Mesendoderm (in vitro differentiated cells): ENCODE results near the gene SUN1.
A peak's percentile ranks its signal among the peaks of the same experiment; 100 is the strongest.

ENCODE experiments used
- DNase-seq: peaks from one replicate; pipeline ENCODE4 v3.0.0; 2013
- H2AK5ac ChIP-seq: 2 replicates; pipeline ENCODE4 v1.6.1; 2013; ENCODE audit warnings: low read length, inconsistent platforms
- H2BK120ac ChIP-seq: 2 replicates; pipeline ENCODE4 v1.6.1; 2013; ENCODE audit warnings: low read depth, mild to moderate bottlenecking, low read length, moderate library complexity, mixed read lengths
- H2BK15ac ChIP-seq: replicated peaks from 2 replicates; pipeline ENCODE4 v1.6.1; 2013; ENCODE audit warnings: low read depth, mild to moderate bottlenecking, moderate library complexity
- H2BK5ac ChIP-seq: 2 replicates; pipeline ENCODE4 v1.6.1; 2013; ENCODE audit warnings: low read length, inconsistent platforms
- H3K18ac ChIP-seq: 2 replicates; pipeline ENCODE4 v1.6.1; 2013; ENCODE audit warnings: mild to moderate bottlenecking, low read length, mixed read lengths
- H3K23ac ChIP-seq: one replicate; pipeline ENCODE4 v1.6.1; 2013; ENCODE audit warnings: low read length
- H3K27ac ChIP-seq: 2 replicates; pipeline ENCODE4 v1.5.1; 2013; ENCODE audit warnings: low read depth, mild to moderate bottlenecking, inconsistent platforms, low read length, moderate library complexity
- H3K27me3 ChIP-seq: 2 replicates; pipeline ENCODE4 v1.6.1; 2013; ENCODE audit warnings: low read length, control low read depth, mild to moderate bottlenecking, inconsistent platforms; ENCODE audit not compliant: insufficient read depth, poor library complexity
- H3K36me3 ChIP-seq: 2 replicates; pipeline ENCODE4 v1.6.1; 2013; ENCODE audit warnings: low read length, inconsistent platforms; ENCODE audit not compliant: control insufficient read depth, insufficient read depth
- H3K4ac ChIP-seq: one replicate; pipeline ENCODE4 v1.6.1; 2013; ENCODE audit warnings: low read depth, mild to moderate bottlenecking, low read length, moderate library complexity
- H3K4me1 ChIP-seq: 2 replicates; pipeline ENCODE4 v1.6.1; 2013; ENCODE audit warnings: low read depth, low read length, inconsistent platforms; ENCODE audit not compliant: control insufficient read depth
- H3K4me2 ChIP-seq: 2 replicates; pipeline ENCODE4 v1.6.1; 2013; ENCODE audit warnings: low read length
- H3K4me3 ChIP-seq: 2 replicates; pipeline ENCODE4 v1.5.1; 2013; ENCODE audit warnings: mild to moderate bottlenecking, low read length
- H3K56ac ChIP-seq: one replicate; pipeline ENCODE4 v1.6.1; 2013; ENCODE audit warnings: low read length
- H3K79me1 ChIP-seq: 2 replicates; pipeline ENCODE4 v1.6.1; 2013; ENCODE audit warnings: low read length, inconsistent platforms
- H3K79me2 ChIP-seq: 2 replicates; pipeline ENCODE4 v1.6.1; 2013; ENCODE audit warnings: mild to moderate bottlenecking, low read length; ENCODE audit not compliant: control insufficient read depth, insufficient read depth
- H3K9ac ChIP-seq: 2 replicates; pipeline ENCODE4 v1.6.1; 2013; ENCODE audit warnings: low read length, inconsistent platforms
- H4K5ac ChIP-seq: one replicate; pipeline ENCODE4 v1.6.1; 2013; ENCODE audit warnings: low read length
- H4K8ac ChIP-seq: one replicate; pipeline ENCODE4 v1.6.1; 2013; ENCODE audit warnings: low read depth, mild to moderate bottlenecking, control low read depth, low read length, moderate library complexity
- WGBS: extraction: QIAGEN DNeasy Blood & Tissue Kit; methylation state at CpG from one replicate; pipeline ENCODE4 v1.1.7; 2013; ENCODE audit warnings: low lambda C conversion rate, missing lambda C conversion rate; ENCODE audit not compliant: insufficient coverage; ENCODE audit errors: extremely low coverage; 5-methylcytosine and 5-hydroxymethylcytosine counted together

SUN1 gene

DNA sequence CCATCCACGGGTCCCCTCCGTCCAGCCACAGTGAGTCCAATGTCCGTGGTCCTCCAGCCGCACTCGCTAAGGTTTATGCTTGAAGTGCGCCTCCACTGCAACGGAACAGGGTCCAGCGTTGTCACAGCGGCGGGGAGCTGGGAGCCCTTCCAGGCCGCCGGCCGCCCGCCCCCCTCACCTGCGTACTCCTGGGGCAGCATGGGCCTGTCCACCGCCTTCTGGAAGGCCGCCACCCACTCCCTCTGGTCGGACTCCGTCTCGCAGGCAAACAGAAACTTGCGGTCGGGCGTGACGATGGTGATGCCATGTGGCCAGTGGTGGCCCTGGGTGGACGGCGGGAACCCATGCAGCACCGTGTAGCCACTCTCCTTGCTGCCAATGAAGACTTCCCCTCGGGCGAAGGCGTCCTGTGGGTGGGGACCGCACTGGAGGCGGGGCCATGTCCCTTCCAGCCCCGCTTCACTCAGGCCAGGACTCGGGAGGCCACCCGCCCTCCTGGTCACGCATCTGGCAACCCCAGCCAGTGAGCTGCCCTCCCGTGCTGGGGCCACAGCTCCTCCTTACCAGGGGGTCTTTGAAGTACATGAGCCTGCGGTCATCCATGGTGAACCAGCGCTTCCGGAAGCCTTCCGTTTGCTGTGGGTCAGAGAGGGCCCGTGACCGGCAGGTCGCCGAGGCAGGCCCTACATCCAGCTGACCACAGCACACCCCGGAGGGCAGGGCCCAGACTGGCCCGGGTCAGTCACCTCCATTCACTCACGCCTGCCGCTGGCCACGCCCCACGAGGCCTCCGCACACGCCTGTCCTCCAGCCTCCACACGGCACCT, 66.8 kb downstream of the SUN1 start:
- Histone ChIP-seq H3K4me1 (no peaks in the 10 kb centered on the region), H3K18ac (no peak overlapping the region), H3K23ac (no peak overlapping the region), H2BK15ac (no peak overlapping the region), H3K79me1 (no peaks in the 10 kb centered on the region), H3K4me3 (no peak overlapping the region), H3K27ac (no peak overlapping the region), H2AK5ac (no peak overlapping the region), H3K9ac (no peak overlapping the region), H2BK120ac (no peak overlapping the region), H3K4me2 (no peak overlapping the region), H3K56ac (no peak overlapping the region), H2BK5ac (no peak overlapping the region), H3K36me3 (peaks cover 6% of the 10 kb centered on the region), H3K79me2 (no peaks in the 10 kb centered on the region), H3K27me3 (no peaks in the 10 kb centered on the region), H4K8ac (no peak overlapping the region), H4K5ac (no peak overlapping the region), H3K4ac (no peak overlapping the region)
- no CpG with 5 or more reads among the region's 54 CpGs for WGBS
- DNase-seq: no peak

- Histone ChIP-seq H3K4me1 (no peaks in the 10 kb centered on the region), H3K4me2 (no peak overlapping the region), H3K18ac (no peak overlapping the region), H2BK15ac (no peak overlapping the region), H3K27ac (no peak overlapping the region), H2BK5ac (no peak overlapping the region), H3K79me1 (no peaks in the 10 kb centered on the region), H3K79me2 (no peaks in the 10 kb centered on the region), H3K4ac (no peak overlapping the region), H3K36me3 (peaks cover 6% of the 10 kb centered on the region), H3K4me3 (no peak overlapping the region), H3K9ac (no peak overlapping the region), H2AK5ac (no peak overlapping the region), H3K56ac (no peak overlapping the region), H3K23ac (no peak overlapping the region), H3K27me3 (no peaks in the 10 kb centered on the region), H4K8ac (no peak overlapping the region), H2BK120ac (no peak overlapping the region), H4K5ac (no peak overlapping the region)
- no CpG with 5 or more reads among the region's 16 CpGs for WGBS
- no peak for DNase-seq
Measured at GRCh38 chr7:899806-900205, 67.5 kb downstream of the SUN1 start.

- H3K4me3 ChIP-seq: no peak overlapping the region
- H3K79me1 ChIP-seq: no peaks in the 10 kb centered on the region
- no peaks in the 10 kb centered on the region for H3K79me2 ChIP-seq
- H3K56ac ChIP-seq: no peak overlapping the region
- DNase-seq: no peak
- no peak overlapping the region for H2AK5ac ChIP-seq
- H3K4me1 ChIP-seq: no peaks in the 10 kb centered on the region
- no peak overlapping the region for H3K27ac ChIP-seq
- no peak overlapping the region for H3K9ac ChIP-seq
- no peak overlapping the region for H2BK15ac ChIP-seq
- H3K4ac ChIP-seq: no peak overlapping the region
- no peak overlapping the region for H4K8ac ChIP-seq
- H2BK5ac ChIP-seq: no peak overlapping the region
- no peak overlapping the region for H3K4me2 ChIP-seq
- no peak overlapping the region for H2BK120ac ChIP-seq
- no CpG with 5 or more reads among the region's 26 CpGs for WGBS
- no peak overlapping the region for H3K18ac ChIP-seq
- H3K27me3 ChIP-seq: no peaks in the 10 kb centered on the region
- H4K5ac ChIP-seq: no peak overlapping the region
- peaks cover 6% of the 10 kb centered on the region for H3K36me3 ChIP-seq
- no peak overlapping the region for H3K23ac ChIP-seq
Measured at GRCh38 chr7:900331-901040, 68.2 kb downstream of the SUN1 start.

DNA sequence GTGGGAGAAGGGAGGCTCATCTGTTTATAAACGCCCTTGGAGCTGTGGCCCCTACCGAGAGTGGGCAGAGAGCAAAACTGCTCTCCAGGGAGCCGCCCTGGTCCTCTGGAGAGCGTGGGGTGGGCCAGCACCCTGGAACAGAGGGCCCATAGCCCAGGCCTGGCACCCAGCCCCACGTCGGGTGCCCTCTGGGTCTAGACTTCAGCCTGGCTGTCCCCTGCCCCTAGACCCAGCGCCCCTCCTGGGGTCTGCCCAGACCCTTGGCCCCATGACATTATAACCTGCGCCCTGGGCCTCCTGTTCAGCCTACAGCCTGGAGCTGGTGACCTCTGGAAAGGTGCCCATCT, 68.7 kb downstream of the SUN1 start:
- no peak overlapping the region for H3K27ac ChIP-seq
- no peak overlapping the region for H2BK120ac ChIP-seq
- peak overlapping the region; percentile 3 for H3K56ac ChIP-seq
- H4K5ac ChIP-seq: no peak overlapping the region
- H3K4ac ChIP-seq: no peak overlapping the region
- H3K27me3 ChIP-seq: no peaks in the 10 kb centered on the region
- no peak overlapping the region for H2BK5ac ChIP-seq
- H3K36me3 ChIP-seq: peaks cover 2% of the 10 kb centered on the region
- no peak overlapping the region for H4K8ac ChIP-seq
- no peak overlapping the region for H3K9ac ChIP-seq
- no peaks in the 10 kb centered on the region for H3K79me2 ChIP-seq
- no peak overlapping the region for H3K18ac ChIP-seq
- no CpG with 5 or more reads among the region's 8 CpGs for WGBS
- no peak overlapping the region for H3K4me2 ChIP-seq
- H3K4me1 ChIP-seq: no peaks in the 10 kb centered on the region
- H3K4me3 ChIP-seq: no peak overlapping the region
- H2BK15ac ChIP-seq: no peak overlapping the region
- no peak overlapping the region for H2AK5ac ChIP-seq
- H3K23ac ChIP-seq: no peak overlapping the region
- H3K79me1 ChIP-seq: no peaks in the 10 kb centered on the region
- DNase-seq: no peak

DNA sequence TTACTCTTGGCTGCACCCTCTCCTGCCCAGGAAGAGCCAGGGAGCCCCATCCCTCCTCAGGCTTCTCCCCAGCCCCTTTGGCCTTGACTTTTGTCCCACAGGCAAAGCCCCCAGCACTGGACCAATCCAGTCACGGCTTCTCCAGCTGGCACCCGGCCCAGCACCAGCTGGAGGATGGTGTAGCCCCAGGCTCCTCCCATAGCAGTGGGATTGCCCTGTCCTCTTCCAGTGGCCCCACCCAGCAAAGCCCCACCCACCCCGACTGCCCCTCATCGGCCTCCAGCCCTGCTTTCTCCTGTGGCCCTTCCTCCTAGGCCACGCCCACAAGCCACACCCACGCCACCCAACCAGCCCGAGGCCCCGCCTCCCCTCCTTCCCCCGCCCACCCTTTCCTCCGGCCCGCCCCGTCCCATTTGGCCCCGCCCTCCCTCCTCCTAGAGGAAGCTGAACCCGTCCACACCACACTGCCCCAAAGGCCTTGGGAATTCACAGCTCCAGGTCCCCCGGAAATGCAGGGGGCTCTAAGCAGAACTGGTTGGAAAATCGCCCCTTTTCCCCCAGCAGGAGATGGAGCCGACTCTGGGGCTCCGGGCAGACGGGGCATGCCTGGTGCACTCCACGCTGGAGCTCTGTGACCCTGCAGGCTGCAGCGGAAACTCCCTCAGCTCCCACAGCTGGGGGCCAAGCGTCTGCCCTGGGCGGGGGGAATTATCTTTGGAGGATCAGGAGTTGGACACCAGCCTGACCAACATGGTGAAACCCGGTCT, 69.3 kb downstream of the SUN1 start:
- Histone ChIP-seq H2BK15ac (no peak overlapping the region), H3K18ac (no peak overlapping the region), H3K4ac (no peak overlapping the region), H3K27ac (no peak overlapping the region), H3K9ac (peak overlapping the region; percentile 3), H3K23ac (no peak overlapping the region), H3K4me2 (peak overlapping the region; percentile 8), H4K5ac (no peak overlapping the region), H4K8ac (no peak overlapping the region), H3K36me3 (peaks cover 2% of the 10 kb centered on the region), H2BK5ac (no peak overlapping the region), H2AK5ac (no peak overlapping the region), H3K79me1 (no peaks in the 10 kb centered on the region), H3K4me1 (no peaks in the 10 kb centered on the region), H3K79me2 (no peaks in the 10 kb centered on the region), H3K4me3 (no peak overlapping the region), H3K27me3 (no peaks in the 10 kb centered on the region), H2BK120ac (no peak overlapping the region), H3K56ac (peak overlapping the region; percentile 52)
- peak; percentile 95 for DNase-seq
- WGBS: no CpG with 5 or more reads among the region's 24 CpGs
